HepG2 (cell line): ENCODE data around the gene SLC66A3.

ENCODE experiments used
- BHLHE40 ChIP-seq: IDR thresholded peaks from 2 replicates; pipeline ENCODE4 v1.6.1; 2011; ENCODE audit warnings: low read length, improper control_type of control experiment
- FOXM1 ChIP-seq: sonication (generic); formaldehyde crosslinking; IDR thresholded peaks from 2 replicates; pipeline ENCODE4 v1.5.0; 2020; ENCODE audit warnings: missing genetic modification reagents
- JUN ChIP-seq: sonication (generic); formaldehyde crosslinking; IDR thresholded peaks from 2 replicates; pipeline ENCODE4 v1.4.0; 2020; ENCODE audit warnings: mild to moderate bottlenecking, missing genetic modification reagents
- MEIS2 ChIP-seq: sonication (generic); formaldehyde crosslinking; IDR thresholded peaks from 2 replicates; pipeline ENCODE4 v1.9.0; 2021; ENCODE audit warnings: mild to moderate bottlenecking, missing genetic modification reagents
- NCOR1 ChIP-seq: fragments of 200-600 bp; sonication (generic); IDR thresholded peaks from 2 replicates; pipeline ENCODE4 v1.7.0; 2017; ENCODE audit warnings: antibody characterized with exemption, low read length, borderline replicate concordance
- POLR2AphosphoS5 ChIP-seq: IDR thresholded peaks from 2 replicates; pipeline ENCODE4 v1.6.1; 2012; ENCODE audit warnings: low read depth, low read length
- TCF7L2 ChIP-seq: IDR thresholded peaks from 2 replicates; pipeline ENCODE4 v1.6.1; 2011; ENCODE audit warnings: mild to moderate bottlenecking, low read depth, low read length, moderate library complexity
- TF ChIP-seq, protein P1 (sequence below): sonication (generic); formaldehyde crosslinking; IDR thresholded peaks from 2 replicates; pipeline ENCODE4 v1.9.0; 2021; ENCODE audit warnings: missing genetic modification reagents, mild to moderate bottlenecking, borderline replicate concordance
- TF ChIP-seq, protein P2 (sequence below): sonication (generic); formaldehyde crosslinking; IDR thresholded peaks from 2 replicates; pipeline ENCODE4 v1.5.0; 2020; ENCODE audit warnings: mild to moderate bottlenecking, missing genetic modification reagents, moderate library complexity
- TF ChIP-seq, protein P3 (sequence below): sonication (generic); formaldehyde crosslinking; IDR thresholded peaks from 2 replicates; pipeline ENCODE4 v1.8.0; 2023; ENCODE audit warnings: mild to moderate bottlenecking, missing genetic modification reagents
- TF ChIP-seq, protein P4 (sequence below): sonication (generic); formaldehyde crosslinking; IDR thresholded peaks from 2 replicates; pipeline ENCODE4 v1.4.0; 2020; ENCODE audit warnings: missing genetic modification reagents
- TF ChIP-seq, protein P5 (sequence below): IDR thresholded peaks from 2 replicates; pipeline ENCODE4 v1.6.1; 2012; ENCODE audit warnings: low read depth, low read length, improper control_type of control experiment
- TF ChIP-seq, protein P6 (sequence below): sonication (generic); formaldehyde crosslinking; IDR thresholded peaks from 2 replicates; pipeline ENCODE4 v1.4.0; 2020; ENCODE audit warnings: missing genetic modification reagents

DNA sequence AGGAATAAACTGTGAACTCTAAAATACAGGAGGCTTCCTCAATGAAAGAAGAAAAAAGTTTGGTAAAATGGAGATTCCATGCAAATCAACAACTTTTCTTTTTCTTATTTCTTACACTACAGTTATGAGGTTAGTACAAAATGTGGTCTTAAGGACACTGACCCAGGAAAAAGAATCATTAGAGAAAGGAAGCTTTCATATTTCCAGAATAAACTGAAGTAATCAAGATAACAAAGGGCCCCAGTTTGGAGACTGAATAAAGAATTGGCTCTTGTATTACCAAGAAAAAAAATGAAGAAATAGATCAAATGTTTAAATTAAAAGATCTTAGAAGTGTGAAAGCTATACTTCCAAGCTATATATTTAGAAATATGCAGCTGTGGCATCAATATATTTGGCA is 72.3 kb downstream of the SLC66A3 start:
- no peak for TF ChIP-seq JUN (CRISPR knock-in tag)
- TF ChIP-seq, protein P1, sequence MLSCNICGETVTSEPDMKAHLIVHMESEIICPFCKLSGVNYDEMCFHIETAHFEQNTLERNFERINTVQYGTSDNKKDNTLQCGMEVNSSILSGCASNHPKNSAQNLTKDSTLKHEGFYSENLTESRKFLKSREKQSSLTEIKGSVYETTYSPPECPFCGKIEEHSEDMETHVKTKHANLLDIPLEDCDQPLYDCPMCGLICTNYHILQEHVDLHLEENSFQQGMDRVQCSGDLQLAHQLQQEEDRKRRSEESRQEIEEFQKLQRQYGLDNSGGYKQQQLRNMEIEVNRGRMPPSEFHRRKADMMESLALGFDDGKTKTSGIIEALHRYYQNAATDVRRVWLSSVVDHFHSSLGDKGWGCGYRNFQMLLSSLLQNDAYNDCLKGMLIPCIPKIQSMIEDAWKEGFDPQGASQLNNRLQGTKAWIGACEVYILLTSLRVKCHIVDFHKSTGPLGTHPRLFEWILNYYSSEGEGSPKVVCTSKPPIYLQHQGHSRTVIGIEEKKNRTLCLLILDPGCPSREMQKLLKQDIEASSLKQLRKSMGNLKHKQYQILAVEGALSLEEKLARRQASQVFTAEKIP: no peak
- TF ChIP-seq MEIS2 (CRISPR knock-in tag): no peak
- no peak for TF ChIP-seq BHLHE40
- TF ChIP-seq, protein P2, sequence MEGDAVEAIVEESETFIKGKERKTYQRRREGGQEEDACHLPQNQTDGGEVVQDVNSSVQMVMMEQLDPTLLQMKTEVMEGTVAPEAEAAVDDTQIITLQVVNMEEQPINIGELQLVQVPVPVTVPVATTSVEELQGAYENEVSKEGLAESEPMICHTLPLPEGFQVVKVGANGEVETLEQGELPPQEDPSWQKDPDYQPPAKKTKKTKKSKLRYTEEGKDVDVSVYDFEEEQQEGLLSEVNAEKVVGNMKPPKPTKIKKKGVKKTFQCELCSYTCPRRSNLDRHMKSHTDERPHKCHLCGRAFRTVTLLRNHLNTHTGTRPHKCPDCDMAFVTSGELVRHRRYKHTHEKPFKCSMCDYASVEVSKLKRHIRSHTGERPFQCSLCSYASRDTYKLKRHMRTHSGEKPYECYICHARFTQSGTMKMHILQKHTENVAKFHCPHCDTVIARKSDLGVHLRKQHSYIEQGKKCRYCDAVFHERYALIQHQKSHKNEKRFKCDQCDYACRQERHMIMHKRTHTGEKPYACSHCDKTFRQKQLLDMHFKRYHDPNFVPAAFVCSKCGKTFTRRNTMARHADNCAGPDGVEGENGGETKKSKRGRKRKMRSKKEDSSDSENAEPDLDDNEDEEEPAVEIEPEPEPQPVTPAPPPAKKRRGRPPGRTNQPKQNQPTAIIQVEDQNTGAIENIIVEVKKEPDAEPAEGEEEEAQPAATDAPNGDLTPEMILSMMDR (CRISPR knock-in tag): no peak
- TF ChIP-seq FOXM1 (CRISPR knock-in tag): no peak
- TF ChIP-seq, protein P3, sequence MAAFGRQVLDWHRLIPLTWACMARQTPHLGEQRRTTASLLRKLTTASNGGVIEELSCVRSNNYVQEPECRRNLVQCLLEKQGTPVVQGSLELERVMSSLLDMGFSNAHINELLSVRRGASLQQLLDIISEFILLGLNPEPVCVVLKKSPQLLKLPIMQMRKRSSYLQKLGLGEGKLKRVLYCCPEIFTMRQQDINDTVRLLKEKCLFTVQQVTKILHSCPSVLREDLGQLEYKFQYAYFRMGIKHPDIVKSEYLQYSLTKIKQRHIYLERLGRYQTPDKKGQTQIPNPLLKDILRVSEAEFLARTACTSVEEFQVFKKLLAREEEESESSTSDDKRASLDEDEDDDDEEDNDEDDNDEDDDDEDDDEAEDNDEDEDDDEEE (CRISPR knock-in tag): no peak
- TF ChIP-seq POLR2AphosphoS5: no peak
- TF ChIP-seq, protein P4, sequence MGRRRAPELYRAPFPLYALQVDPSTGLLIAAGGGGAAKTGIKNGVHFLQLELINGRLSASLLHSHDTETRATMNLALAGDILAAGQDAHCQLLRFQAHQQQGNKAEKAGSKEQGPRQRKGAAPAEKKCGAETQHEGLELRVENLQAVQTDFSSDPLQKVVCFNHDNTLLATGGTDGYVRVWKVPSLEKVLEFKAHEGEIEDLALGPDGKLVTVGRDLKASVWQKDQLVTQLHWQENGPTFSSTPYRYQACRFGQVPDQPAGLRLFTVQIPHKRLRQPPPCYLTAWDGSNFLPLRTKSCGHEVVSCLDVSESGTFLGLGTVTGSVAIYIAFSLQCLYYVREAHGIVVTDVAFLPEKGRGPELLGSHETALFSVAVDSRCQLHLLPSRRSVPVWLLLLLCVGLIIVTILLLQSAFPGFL (CRISPR knock-in tag): no peak
- no peak for TF ChIP-seq NCOR1
- TF ChIP-seq, protein P5, sequence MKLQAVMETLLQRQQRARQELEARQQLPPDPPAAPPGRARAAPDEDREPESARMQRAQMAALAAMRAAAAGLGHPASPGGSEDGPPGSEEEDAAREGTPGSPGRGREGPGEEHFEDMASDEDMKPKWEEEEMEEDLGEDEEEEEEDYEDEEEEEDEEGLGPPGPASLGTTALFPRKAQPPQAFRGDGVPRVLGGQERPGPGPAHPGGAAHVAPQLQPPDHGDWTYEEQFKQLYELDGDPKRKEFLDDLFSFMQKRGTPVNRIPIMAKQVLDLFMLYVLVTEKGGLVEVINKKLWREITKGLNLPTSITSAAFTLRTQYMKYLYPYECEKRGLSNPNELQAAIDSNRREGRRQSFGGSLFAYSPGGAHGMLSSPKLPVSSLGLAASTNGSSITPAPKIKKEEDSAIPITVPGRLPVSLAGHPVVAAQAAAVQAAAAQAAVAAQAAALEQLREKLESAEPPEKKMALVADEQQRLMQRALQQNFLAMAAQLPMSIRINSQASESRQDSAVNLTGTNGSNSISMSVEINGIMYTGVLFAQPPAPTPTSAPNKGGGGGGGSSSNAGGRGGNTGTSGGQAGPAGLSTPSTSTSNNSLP: no peak
- TF ChIP-seq TCF7L2: no peak
- TF ChIP-seq, protein P6, sequence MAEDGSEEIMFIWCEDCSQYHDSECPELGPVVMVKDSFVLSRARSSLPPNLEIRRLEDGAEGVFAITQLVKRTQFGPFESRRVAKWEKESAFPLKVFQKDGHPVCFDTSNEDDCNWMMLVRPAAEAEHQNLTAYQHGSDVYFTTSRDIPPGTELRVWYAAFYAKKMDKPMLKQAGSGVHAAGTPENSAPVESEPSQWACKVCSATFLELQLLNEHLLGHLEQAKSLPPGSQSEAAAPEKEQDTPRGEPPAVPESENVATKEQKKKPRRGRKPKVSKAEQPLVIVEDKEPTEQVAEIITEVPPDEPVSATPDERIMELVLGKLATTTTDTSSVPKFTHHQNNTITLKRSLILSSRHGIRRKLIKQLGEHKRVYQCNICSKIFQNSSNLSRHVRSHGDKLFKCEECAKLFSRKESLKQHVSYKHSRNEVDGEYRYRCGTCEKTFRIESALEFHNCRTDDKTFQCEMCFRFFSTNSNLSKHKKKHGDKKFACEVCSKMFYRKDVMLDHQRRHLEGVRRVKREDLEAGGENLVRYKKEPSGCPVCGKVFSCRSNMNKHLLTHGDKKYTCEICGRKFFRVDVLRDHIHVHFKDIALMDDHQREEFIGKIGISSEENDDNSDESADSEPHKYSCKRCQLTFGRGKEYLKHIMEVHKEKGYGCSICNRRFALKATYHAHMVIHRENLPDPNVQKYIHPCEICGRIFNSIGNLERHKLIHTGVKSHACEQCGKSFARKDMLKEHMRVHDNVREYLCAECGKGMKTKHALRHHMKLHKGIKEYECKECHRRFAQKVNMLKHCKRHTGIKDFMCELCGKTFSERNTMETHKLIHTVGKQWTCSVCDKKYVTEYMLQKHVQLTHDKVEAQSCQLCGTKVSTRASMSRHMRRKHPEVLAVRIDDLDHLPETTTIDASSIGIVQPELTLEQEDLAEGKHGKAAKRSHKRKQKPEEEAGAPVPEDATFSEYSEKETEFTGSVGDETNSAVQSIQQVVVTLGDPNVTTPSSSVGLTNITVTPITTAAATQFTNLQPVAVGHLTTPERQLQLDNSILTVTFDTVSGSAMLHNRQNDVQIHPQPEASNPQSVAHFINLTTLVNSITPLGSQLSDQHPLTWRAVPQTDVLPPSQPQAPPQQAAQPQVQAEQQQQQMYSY (CRISPR knock-in tag): no peak
